PC-3 (cell line): Measurements from ENCODE around the gene WDFY1.

Experiments used
- CTCF ChIP-seq: fragments of 300-600 bp; sonication (generic); conservative IDR thresholded peaks from 2 replicates; pipeline ENCODE4 v1.5.1; 2017; ENCODE audit warnings: antibody characterized with exemption, low read depth, mild to moderate bottlenecking, low read length
- EZH2 ChIP-seq: fragments of 300-600 bp; sonication (generic); IDR thresholded peaks from one replicate; pipeline ENCODE4 v1.6.1; 2017; ENCODE audit warnings: antibody characterized with exemption, mild to moderate bottlenecking, low read length; ENCODE audit not compliant: unreplicated experiment
- EZH2phosphoT487 ChIP-seq: fragments of 300-600 bp; sonication (generic); IDR thresholded peaks from 2 replicates; pipeline ENCODE4 v1.6.1; 2018; ENCODE audit warnings: mild to moderate bottlenecking, antibody characterized with exemption, low read length, borderline replicate concordance

- no peak for TF ChIP-seq CTCF
- no peak for TF ChIP-seq EZH2
- no peak for TF ChIP-seq EZH2phosphoT487
Measured at GRCh38 chr2:223934870-223935269, 10.3 kb downstream of the WDFY1 start.
